Thymus (tissue), 11 donors: Measurements from ENCODE around the gene POLR1A. TPM values are rescaled to one million over a fixed set of nuclear protein-coding genes. Genes with fewer than 3 reads are reported as not detected.

Experiments
- DNase-seq, 9 donors: peaks; one replicate each; pipeline ENCODE4 v3.0.0-alpha.2; 2013; ENCODE audit warnings: low spot score in 9 of 9, low read depth in 6 of 9, missing footprints in 1 of 9
- H3K27ac ChIP-seq, 2 donors: one replicate each; pipeline ENCODE4 v1.5.1; 2013; ENCODE audit warnings: control low read depth in 1 of 2, low read depth in 1 of 2, low read length in 1 of 2, mild to moderate bottlenecking in 1 of 2, moderate library complexity in 1 of 2
- H3K27me3 ChIP-seq, 2 donors: one replicate each; pipeline ENCODE4 v1.5.1; 2013; ENCODE audit warnings: low read length in 1 of 2; ENCODE audit not compliant: control insufficient read depth in 2 of 2, insufficient read depth in 1 of 2
- H3K36me3 ChIP-seq, 2 donors: one replicate each; pipeline ENCODE4 v1.5.1; 2013; ENCODE audit warnings: low read length in 1 of 2, mild to moderate bottlenecking in 1 of 2, moderate library complexity in 1 of 2; ENCODE audit not compliant: control insufficient read depth in 2 of 2, insufficient read depth in 2 of 2
- H3K4me1 ChIP-seq, 2 donors: one replicate each; pipeline ENCODE4 v1.5.1; 2013; ENCODE audit warnings: low read length in 2 of 2; ENCODE audit not compliant: control insufficient read depth in 2 of 2, insufficient read depth in 2 of 2
- H3K4me3 ChIP-seq, 2 donors: one replicate each; pipeline ENCODE4 v1.5.1; 2013; ENCODE audit warnings: low read length in 2 of 2, control low read depth in 1 of 2, mild to moderate bottlenecking in 1 of 2
- H3K9me3 ChIP-seq, 2 donors: one replicate each; pipeline ENCODE4 v1.5.1; 2013; ENCODE audit warnings: low read length in 1 of 2, mild to moderate bottlenecking in 1 of 2; ENCODE audit not compliant: control insufficient read depth in 2 of 2, insufficient read depth in 1 of 2
- WGBS: extraction: QIAGEN DNeasy Blood & Tissue Kit; methylation state at CpG from one replicate; pipeline ENCODE4 v1.1.7; 2013; 5-methylcytosine and 5-hydroxymethylcytosine counted together
- polyA plus RNA-seq: library from polyadenylated mRNA; stranded (reverse); fragments of 200-250 nt; gene quantifications from one replicate; pipeline ENCODE4 v1.2.3, GENCODE V29; 2013
- total RNA-seq: library from RNA; stranded (reverse); fragments of 120-200 nt; gene quantifications from one replicate; pipeline ENCODE4 v1.2.4, GENCODE V29; 2013
- donor health status: healthy.

The POLR1A gene
- total and polyA plus RNA-seq, 2 donors, result 3.3 to 8.9 TPM

DNA sequence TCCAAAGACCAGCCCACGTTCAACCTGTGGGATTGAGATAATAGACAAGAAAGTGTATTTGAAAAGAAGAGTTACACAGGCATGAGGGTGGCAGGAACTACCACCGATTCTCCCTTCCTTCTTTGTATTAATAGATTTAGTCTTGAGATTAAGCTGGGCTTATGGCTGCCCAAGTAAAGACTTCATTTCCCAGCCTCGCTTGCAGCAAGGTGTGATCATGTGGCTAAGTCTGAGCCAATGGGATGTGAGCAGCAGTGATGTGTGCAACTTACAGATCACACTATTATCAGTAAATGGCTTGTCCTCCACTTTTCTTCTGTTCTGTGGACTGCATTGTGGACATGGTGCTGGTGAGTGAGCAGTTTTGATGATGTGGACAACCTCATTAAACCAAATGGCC is 101.7 kb downstream of the POLR1A start:
- WGBS, result 98% methylated on average over 3 of the region's 3 CpGs
- peaks cover 0 to 11% of the 10 kb centered on the region in 2 donors for H3K9me3 ChIP-seq
- no peak for DNase-seq

DNA sequence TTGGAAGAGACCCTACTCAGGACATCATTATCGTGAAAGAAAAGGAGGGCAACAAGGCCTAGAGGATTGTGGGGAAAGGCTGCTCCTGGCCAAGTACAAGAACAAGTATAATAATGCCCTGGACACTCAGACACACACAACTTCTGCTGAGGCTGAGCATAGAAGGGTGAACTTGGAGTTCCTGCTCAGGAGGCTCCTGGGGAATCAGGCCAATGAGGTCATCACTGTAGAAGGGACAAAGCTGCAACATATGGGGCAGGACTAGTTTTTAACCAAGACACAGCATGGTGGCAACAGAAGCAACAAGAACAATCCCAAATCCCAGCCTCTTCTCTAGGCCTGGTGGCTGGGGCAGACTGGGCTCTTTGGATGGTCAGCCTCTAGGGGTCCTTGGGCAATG is 102.6 kb downstream of the POLR1A start:
- Histone ChIP-seq H3K27ac (no peak overlapping the region), H3K27me3 (no peaks in the 10 kb centered on the region), H3K9me3 (peaks cover 0 to 18% of the 10 kb centered on the region in 2 donors), H3K4me1 (peaks cover 16 to 34% of the 10 kb centered on the region in 2 donors), H3K36me3 (no peaks in the 10 kb centered on the region), H3K4me3 (no peak overlapping the region)
- no peak for DNase-seq
- 88% methylated on average over 1 of the region's 1 CpG for WGBS

More for the DNA sequence above, 101.7 kb downstream of the POLR1A start:
- peaks cover 9 to 26% of the 10 kb centered on the region in 2 donors for H3K4me1 ChIP-seq
- no peaks in the 10 kb centered on the region for H3K27me3 ChIP-seq
- H3K4me3 ChIP-seq, result no peak overlapping the region
- H3K27ac ChIP-seq, result no peak overlapping the region
- no peaks in the 10 kb centered on the region for H3K36me3 ChIP-seq

DNA sequence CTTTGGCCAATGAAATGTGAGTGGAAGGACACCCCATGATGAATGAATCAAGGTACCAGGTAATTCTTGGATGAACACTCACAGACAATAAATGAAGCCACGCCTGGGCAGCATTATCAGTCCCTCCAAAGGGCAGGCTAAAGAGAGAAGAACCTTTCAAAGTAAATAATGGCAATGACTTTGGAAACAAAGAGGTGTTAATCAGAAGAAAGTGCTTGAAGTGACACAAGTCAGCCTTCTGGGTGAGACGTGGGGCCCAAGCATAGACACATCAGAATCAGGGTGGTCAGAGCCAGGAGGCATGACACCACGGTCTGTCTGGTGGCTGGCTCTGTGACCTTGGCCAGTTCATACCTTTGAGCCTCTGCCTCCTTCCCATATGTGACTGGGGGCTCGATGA is 103.3 kb downstream of the POLR1A start:
- WGBS, result 97% methylated on average over 4 of the region's 4 CpGs
- Histone ChIP-seq H3K27ac (no peak overlapping the region), H3K4me3 (no peak overlapping the region), H3K36me3 (no peaks in the 10 kb centered on the region), H3K4me1 (peaks cover 22 to 42% of the 10 kb centered on the region in 2 donors), H3K27me3 (no peaks in the 10 kb centered on the region), H3K9me3 (peaks cover 0 to 19% of the 10 kb centered on the region in 2 donors)
- DNase-seq, result no peak

DNA sequence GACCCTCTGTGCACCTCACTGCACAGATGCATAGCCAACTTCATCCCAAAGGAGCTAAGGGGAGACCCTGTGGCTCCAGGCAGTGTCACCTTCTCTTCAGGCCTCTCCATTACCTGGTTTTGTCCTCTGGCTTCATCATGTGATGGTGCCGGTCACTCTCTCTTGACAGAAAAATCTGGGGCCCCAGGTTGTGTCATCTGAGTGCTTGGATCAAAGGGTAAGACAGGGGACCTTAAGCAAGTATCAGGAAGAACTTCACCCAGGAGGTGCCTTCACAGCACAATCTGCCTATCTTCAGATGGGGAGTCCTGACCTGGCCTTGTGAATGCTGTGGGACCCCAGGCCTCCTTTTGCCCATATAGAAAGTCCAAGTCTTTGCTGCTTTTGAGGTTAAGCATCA is 104.4 kb downstream of the POLR1A start:
- Histone ChIP-seq H3K4me1 (peaks cover 26 to 52% of the 10 kb centered on the region in 2 donors), H3K4me3 (no peak overlapping the region), H3K27me3 (no peaks in the 10 kb centered on the region), H3K9me3 (peaks cover 0 to 19% of the 10 kb centered on the region in 2 donors), H3K27ac (no peak overlapping the region), H3K36me3 (no peaks in the 10 kb centered on the region)
- 100% methylated on average over 1 of the region's 1 CpG for WGBS
- no peak for DNase-seq

GRCh38 chr2:86000938-86001312 is 104.8 kb downstream of the POLR1A start:
- no peak overlapping the region for H3K27ac ChIP-seq
- WGBS, result 97% methylated on average over 2 of the region's 2 CpGs
- H3K27me3 ChIP-seq, result no peaks in the 10 kb centered on the region
- peaks cover 26 to 56% of the 10 kb centered on the region in 2 donors for H3K4me1 ChIP-seq
- peak in 1 of 9 donors; percentile 43 for DNase-seq
- H3K9me3 ChIP-seq, result peaks cover 0 to 17% of the 10 kb centered on the region in 2 donors
- H3K36me3 ChIP-seq, result no peaks in the 10 kb centered on the region
- no peak overlapping the region for H3K4me3 ChIP-seq

DNA sequence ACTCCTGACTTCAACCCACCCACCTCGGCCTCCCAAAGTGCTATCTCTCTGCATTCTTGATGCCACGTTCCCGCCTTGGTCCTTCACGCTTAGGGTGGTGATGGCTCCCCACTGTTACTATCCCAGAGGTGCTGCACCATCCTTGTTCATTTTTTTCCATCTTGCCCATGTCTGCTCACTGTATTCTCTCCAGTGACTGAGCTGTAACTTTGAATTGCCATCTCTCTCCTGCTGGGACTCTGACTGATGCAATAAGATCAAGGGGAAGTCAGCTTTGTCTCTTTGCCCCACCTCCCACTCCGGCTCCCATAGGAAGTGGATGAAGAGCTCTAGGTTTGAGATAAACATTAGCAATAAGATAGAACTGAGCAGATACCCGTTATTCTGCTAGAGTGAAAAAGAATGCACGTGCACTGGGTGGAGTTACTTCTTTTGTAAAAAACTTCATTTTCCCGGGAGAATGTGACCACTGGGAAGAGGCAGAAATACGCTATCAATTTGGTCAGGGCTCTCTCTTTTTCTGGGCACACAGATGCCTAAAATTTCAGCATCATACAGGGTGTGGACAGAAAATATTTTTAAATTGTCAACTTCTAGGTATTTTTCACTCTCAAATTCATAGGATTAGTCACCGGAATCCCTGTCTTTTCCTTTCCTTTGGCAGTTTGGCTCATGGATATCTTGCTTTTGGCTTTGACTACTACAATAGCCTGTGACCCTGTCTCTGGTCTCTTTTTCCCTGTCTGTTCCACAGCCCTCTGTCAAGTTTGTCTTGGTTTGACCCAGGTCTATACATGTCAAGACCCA is 105.4 kb downstream of the POLR1A start:
- WGBS, result 94% methylated on average over 10 of the region's 10 CpGs
- H3K4me3 ChIP-seq, result no peak overlapping the region

DNA sequence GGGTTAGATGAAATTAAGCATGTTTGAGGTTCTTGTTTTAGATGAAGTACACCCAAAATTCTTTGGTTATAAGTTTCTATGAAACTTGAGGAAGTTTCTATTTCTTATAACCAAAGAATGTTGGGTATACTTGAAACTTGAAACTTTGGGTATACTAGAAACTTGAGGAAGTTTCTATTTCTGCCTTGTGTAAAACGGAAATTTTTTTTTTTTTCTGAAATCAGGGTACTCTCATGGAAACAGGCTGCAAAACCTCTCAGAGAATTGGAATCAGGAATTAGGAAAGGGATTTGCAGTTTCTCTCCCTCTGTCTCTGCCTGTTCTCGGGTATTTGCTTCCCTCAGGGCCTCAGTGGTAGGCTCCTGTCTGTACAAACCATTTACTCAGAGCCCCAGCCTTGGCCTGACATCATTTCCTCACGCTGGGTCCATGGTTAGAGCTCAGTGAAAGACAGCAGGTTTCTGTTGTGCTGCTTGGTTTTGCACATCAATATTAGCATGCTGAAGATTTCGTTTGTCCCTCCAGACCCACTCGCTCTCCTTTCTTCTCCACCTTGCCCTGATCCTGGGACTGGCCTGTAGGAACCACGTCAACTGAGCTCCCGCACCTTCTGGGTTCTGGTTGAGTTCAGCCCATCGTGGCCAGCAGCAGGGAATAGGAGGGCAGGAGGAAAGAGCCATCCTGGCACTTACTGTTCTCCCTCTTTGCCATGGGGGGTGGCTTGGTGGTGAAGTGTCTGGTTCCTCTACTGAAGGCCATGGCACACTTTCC is 106.4 kb downstream of the POLR1A start:
- H3K4me3 ChIP-seq, result no peak overlapping the region
- DNase-seq, result peak in 8 of 9 donors; percentile 36 to 82 (median 52)
- H3K27me3 ChIP-seq, result no peaks in the 10 kb centered on the region
- H3K9me3 ChIP-seq, result peaks cover 0 to 8% of the 10 kb centered on the region in 2 donors
- no peaks in the 10 kb centered on the region for H3K36me3 ChIP-seq
- peaks cover 27 to 72% of the 10 kb centered on the region in 2 donors for H3K4me1 ChIP-seq
- peak overlapping the region; percentile 91 to 94 for H3K27ac ChIP-seq
- WGBS, result 52% methylated on average over 8 of the region's 8 CpGs

More for the DNA sequence above, 105.4 kb downstream of the POLR1A start:
- H3K27ac ChIP-seq, result no peak overlapping the region
- H3K4me1 ChIP-seq, result peaks cover 26 to 62% of the 10 kb centered on the region in 2 donors
- H3K9me3 ChIP-seq, result peaks cover 0 to 13% of the 10 kb centered on the region in 2 donors
- no peaks in the 10 kb centered on the region for H3K36me3 ChIP-seq
- no peaks in the 10 kb centered on the region for H3K27me3 ChIP-seq
- no peak for DNase-seq

DNA sequence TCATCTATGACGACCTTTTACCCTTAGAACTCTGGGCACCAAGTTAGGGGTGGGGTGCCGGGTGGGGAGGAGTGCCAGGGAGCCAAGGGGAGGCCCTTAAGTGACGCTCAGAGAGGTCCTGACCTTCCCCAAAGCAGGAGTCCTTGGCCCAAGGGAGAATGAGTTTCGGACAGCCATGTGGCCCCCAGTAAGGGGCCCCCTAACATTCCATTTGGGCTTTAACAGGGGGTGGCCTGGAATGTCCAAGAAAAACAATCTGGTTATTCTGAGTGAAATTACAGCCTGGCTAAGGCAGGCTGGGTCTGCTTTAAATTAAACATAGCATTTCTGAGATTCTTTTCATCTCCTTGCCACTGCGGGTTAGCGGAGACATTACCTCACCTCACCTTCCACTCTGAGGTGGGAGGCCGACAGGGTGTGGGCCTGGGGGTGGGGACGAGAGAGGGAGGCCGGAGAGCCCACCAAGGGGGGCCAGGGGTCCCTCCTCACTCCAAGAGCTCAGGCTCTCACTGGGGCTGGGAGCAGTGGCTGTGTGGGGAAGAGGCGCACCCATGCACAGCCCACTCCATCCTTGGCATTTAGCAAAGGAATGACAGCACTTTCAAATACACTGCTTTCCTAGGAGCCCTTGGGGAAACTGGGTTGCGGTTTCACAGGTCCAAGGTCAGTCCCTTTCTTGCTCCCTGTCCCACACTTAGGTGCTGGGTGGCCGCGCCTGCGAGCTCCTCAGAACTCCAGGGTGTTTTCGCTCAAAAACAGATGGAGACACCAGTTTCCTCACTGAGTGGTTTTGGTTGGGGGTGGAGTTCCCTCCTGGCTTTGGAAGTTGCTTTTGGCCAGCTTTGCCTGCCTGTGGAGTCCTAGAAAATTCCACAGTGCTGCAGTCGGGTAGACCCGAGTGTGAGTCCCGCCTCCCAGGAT is 107.4 kb downstream of the POLR1A start:
- no peak for DNase-seq
- Histone ChIP-seq H3K27ac (peak overlapping the region; percentile 81 to 91), H3K36me3 (no peaks in the 10 kb centered on the region), H3K4me1 (peaks cover 32 to 81% of the 10 kb centered on the region in 2 donors), H3K27me3 (no peaks in the 10 kb centered on the region), H3K9me3 (peaks cover 0 to 8% of the 10 kb centered on the region in 2 donors), H3K4me3 (no peak overlapping the region)
- 89% methylated on average over 18 of the region's 18 CpGs for WGBS
